Hematopoietic multipotent progenitor cell treated with erythropoietin and hydrocortisone succinate and interleukin-3 and kit ligand, for 15 days (in vitro differentiated cells): ENCODE data around the gene PCDHB12.
"Not testable (repeated sequence)": the region's sequence is repeated elsewhere in the genome, so short reads cannot be mapped to it uniquely, and the experiment has no call there.

ENCODE experiments used
- DNase-seq: peaks from one replicate; pipeline ENCODE4 v3.0.0-alpha.2; 2015; ENCODE audit warnings: low spot score

PCDHB12 gene

GRCh38 chr5:141208478-141208877 is at the start of gene PCDHB12:
TSS of gene PCDHB12 (plus strand) at chr5:141208719. CDS start at chr5:141208908, 189 bp downstream.
- DNase-seq, result no peak

DNA sequence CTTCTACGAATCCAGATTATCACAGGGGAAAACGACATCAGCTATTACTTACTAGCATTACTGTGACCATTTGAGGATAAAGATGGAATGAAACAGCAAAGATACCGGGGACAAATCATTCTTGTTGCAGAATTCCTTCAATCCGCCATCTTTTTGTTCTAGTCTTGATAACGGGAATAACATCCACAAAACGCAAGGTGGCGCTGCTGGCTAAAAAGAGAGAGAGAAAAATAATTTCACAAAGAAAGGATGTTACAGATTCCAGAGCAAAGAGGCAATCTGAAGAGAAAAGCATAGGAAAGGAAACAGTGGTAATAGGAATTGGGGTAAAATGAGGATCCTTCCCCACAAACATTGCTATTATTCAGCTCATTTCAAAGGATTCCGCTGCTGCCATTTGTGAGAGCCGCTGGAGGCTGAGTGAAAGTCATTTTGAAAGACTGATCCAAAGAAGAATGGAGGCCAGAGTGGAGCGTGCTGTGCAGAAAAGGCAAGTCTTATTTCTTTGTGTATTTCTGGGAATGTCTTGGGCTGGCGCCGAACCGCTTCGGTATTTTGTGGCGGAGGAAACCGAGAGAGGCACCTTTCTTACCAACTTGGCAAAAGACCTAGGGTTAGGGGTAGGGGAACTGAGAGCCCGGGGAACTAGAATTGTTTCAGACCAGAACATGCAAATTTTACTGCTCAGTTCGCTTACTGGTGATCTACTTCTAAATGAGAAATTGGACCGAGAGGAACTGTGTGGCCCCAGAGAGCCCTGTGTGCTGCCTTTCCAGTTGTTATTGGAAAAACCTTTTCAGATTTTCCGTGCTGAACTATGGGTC is 35.9 kb upstream of the PCDHB12 start, which contains the start of gene PCDHB7:
TSS of gene PCDHB7 (plus strand) at position 264 of the 824 bp plus-strand sequence. CDS start at position 456, 192 bp downstream.
- no peak for DNase-seq

GRCh38 chr5:141174291-141175104 is 34.0 kb upstream of the PCDHB12 start:
- not testable (repeated sequence) for DNase-seq

DNA sequence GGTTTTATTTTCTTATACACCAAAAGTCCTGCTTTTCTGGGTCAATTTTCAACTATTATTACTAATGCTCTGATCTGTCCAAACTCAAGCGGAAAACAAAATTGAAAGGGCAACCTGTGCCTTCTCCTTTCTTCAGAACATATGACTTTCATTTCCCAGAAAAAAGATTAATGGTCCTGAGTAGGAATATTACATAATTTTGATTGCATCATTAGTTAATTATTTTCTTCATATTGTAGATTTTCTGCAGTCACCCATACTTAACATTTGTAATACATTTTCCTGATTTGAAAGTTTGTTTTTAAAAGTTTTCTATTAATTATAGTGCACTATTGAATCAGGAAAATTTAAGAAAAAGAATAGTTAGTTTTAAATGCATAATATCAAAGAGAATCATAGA is 32.6 kb upstream of the PCDHB12 start:
- DNase-seq, result no peak

DNA sequence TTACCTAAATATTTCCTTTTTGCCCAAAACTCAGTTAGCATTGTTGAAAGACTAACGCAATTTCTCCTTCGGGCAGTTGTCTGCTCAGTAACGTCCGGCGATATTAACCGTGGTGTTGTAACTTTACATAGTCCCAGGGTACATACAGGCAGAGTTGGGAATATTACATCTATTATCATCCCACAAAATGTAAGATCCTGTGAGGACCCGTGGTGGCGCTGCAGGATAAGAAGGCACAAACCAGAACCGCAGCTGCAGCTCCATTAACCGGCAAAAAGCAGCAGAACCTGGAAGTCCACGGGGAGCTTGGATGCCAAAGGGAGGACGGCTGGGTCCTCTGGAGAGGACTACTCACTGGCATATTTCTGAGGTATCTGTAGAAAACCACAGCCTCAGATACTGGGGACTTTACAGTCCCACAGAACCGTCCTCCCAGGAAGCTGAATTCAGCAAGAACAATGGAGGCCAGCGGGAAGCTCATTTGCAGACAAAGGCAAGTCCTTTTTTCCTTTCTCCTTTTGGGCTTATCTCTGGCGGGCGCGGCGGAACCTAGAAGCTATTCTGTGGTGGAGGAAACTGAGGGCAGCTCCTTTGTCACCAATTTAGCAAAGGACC is 30.8 kb upstream of the PCDHB12 start, which contains the start of gene PCDHB8:
TSS of gene PCDHB8 (plus strand) at position 214 of the 615 bp plus-strand sequence. CDS start at position 459, 245 bp downstream.
- not testable (repeated sequence) for DNase-seq

DNA sequence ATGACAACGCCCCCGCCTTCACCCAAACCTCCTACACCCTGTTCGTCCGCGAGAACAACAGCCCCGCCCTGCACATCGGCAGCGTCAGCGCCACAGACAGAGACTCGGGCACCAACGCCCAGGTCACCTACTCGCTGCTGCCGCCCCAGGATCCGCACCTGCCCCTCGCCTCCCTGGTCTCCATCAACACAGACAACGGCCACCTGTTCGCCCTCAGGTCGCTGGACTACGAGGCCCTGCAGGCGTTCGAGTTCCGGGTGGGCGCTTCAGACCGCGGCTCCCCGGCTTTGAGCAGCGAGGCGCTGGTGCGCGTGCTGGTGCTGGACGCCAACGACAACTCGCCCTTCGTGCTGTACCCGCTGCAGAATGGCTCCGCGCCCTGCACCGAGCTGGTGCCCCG is 29.1 kb upstream of the PCDHB12 start:
- not testable (repeated sequence) for DNase-seq

GRCh38 chr5:141179876-141180275 is 28.6 kb upstream of the PCDHB12 start:
- DNase-seq, result not testable (repeated sequence)

- no peak for DNase-seq
Measured at GRCh38 chr5:141180313-141180712, 28.2 kb upstream of the PCDHB12 start.

- DNase-seq, result no peak
Measured at GRCh38 chr5:141182248-141182647, 26.3 kb upstream of the PCDHB12 start, which contains the start of gene PCDHB16. TSS of gene PCDHB16 (plus strand) at chr5:141182387. CDS start at chr5:141182560, 173 bp downstream.

- not testable (repeated sequence) for DNase-seq
Measured at GRCh38 chr5:141184117-141184855, 24.2 kb upstream of the PCDHB12 start.

DNA sequence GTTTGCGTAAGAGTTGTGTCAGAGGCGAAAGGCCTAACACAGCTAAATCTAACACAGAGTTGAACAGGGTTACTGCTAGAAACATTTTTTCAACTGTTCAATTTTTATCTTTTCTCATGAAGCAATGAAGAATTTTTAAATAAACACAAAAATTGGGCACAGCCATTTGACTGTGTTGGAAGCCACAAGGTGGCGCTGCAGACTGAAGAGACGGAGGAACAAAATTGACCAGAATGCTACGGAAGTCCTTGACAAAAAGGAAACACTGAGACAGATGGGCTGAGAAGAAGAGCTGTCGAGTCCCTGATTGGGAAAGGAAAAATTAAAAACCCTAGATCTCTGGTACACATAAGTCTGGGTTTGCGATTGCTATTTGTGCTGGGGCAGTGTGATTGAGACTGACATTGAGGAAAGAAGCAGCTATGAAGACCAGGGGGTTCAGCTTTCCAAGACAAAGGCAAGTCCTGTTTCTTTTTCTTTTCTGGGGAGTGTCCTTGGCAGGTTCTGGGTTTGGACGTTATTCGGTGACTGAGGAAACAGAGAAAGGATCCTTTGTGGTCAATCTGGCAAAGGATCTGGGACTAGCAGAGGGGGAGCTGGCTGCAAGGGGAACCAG is 21.5 kb upstream of the PCDHB12 start, which contains the start of gene PCDHB9:
TSS of gene PCDHB9 (plus strand) at position 265 of the 616 bp plus-strand sequence. CDS start at position 423, 158 bp downstream.
- no peak for DNase-seq

DNA sequence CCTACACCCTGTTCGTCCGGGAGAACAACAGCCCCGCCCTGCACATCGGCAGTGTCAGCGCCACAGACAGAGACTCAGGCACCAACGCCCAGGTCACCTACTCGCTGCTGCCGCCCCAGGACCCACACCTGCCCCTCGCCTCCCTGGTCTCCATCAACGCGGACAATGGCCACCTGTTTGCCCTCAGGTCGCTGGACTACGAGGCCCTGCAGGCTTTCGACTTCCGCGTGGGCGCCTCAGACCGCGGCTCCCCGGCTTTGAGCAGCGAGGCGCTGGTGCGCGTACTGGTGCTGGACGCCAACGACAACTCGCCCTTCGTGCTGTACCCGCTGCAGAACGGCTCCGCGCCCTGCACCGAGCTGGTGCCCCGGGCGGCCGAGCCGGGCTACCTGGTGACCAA is 19.8 kb upstream of the PCDHB12 start:
- not testable (repeated sequence) for DNase-seq

- not testable (repeated sequence) for DNase-seq
Measured at GRCh38 chr5:141189131-141189530, 19.4 kb upstream of the PCDHB12 start.

DNA sequence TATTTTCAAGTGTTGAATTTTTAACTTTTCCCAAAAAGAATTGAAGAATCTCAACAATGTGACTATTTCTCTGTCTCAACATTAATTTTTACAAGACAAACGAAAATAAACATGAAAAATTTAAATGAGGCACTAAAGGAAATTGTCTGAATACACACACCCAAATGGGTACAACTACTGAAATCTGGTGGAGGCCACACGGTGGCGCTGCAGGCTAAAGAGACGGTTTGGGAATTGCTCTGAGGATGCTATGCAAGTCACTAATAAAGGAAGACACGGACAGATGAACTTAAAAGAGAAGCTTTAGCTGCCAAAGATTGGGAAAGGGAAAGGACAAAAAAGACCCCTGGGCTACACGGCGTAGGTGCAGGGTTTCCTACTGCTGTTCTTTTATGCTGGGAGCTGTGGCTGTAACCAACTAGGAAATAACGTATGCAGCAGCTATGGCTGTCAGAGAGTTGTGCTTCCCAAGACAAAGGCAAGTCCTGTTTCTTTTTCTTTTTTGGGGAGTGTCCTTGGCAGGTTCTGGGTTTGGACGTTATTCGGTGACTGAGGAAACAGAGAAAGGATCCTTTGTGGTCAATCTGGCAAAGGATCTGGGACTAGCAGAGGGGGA is 16.3 kb upstream of the PCDHB12 start, which contains the start of gene PCDHB10:
TSS of gene PCDHB10 (plus strand) at position 244 of the 616 bp plus-strand sequence. CDS start at position 444, 200 bp downstream.
- peak; percentile 3 for DNase-seq

DNA sequence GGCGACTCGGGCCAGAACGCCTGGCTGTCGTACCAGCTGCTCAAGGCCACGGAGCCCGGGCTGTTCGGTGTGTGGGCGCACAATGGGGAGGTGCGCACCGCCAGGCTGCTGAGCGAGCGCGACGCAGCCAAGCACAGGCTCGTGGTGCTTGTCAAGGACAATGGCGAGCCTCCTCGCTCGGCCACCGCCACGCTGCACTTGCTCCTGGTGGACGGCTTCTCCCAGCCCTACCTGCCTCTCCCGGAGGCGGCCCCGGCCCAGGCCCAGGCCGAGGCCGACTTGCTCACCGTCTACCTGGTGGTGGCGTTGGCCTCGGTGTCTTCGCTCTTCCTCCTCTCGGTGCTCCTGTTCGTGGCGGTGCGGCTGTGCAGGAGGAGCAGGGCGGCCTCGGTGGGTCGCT is 14.2 kb upstream of the PCDHB12 start:
- DNase-seq, result not testable (repeated sequence)

DNA sequence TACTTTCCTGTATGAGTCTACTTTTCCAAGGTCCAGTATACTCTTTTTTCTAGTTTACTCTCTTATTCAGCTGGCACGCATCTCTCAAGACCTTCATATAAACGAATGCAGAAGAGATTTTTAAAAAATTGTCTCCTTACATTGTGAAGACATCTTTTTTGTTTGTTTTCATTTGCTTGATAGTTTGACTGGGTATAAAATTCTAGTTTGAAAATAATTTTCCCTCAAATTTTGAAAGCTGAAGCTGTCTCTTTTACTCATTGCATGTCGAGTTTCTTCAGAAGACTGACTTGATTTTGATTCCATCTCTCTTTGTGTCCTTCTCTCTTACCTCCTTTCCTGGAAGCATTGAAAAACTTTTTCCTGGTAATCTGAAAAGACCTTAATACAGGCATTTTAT is 12.2 kb upstream of the PCDHB12 start:
- no peak for DNase-seq

GRCh38 chr5:141199359-141200235 is 8.9 kb upstream of the PCDHB12 start, which contains the start of gene PCDHB11:
TSS of gene PCDHB11 (plus strand) at chr5:141199627. CDS start at chr5:141199775, 148 bp downstream.
- DNase-seq, result no peak

- not testable (repeated sequence) for DNase-seq
Measured at GRCh38 chr5:141201126-141201525, 7.4 kb upstream of the PCDHB12 start.

- DNase-seq, result not testable (repeated sequence)
Measured at GRCh38 chr5:141201646-141202045, 6.9 kb upstream of the PCDHB12 start.
